ENCODE data around the gene TGM4.

TGM4 gene

GRCh38 chr3:44880284-44880683 is 5.9 kb downstream of the TGM4 start:
- DNase-seq (ENCODE audit: low read depth in 2 of 2), result no peak

DNA sequence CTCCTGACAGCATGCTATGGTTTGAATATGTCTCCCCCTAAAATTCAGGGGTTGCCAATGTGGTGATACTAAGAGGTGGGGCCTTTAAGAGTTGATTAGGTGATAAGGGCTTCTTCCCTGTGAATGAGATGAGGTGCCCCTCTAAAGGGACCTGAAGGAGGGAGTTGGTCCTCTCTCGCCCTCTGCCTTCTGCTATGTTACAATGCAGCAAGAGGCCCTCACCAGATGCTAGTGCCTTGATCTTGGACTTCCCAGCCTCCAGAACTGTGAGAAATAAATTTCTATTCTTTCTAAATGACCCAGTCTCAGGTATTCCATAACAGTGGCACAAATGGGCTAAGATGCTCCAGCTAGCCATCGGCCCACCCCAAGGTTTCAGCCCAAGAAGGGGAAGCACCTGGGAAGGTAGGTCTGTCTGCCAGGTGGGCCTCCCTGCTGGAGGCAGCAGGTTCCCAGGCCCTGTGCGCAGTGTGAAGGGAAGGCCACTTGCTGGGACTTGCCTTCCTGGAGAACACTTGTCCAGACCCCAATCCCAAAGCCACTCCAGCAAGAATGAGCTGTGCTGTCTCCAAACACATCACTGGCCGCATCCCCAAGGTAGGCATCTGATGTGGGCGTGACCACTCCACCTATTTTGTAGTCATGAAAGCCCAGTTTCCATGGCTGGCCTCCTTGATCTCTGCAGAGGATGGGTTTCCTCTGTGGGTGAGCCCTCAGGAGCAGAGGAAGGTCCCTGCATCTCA is 9.0 kb downstream of the TGM4 start:
- no peak for DNase-seq (ENCODE audit: low read depth in 2 of 2)

DNA sequence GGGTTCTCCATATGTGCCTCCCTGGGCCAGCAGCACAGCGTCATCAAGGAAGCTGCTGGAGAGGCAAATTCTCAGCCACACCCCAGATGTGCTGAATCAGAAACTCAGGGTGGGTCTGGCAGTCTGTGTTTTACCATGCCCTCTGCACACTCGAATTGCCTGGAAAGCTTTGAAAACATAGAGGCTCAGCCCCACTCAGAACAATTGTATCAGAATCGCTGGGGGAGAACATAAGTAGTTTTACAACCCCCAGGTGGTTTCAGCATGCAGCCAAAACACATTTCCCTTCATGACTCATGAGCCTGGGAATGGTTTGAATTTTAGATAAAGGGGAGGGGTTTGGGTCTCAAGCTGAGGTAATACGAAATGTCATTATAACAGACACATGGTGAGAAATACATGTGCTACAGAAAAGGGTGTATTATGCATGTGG is 9.6 kb downstream of the TGM4 start:
- no peak for DNase-seq (ENCODE audit: low read depth in 2 of 2)

- no peak for DNase-seq (ENCODE audit: low read depth in 2 of 2)
Measured at GRCh38 chr3:44885618-44886017, 11.2 kb downstream of the TGM4 start.

GRCh38 chr3:44886561-44886960 is 12.2 kb downstream of the TGM4 start:
- DNase-seq (ENCODE audit: low read depth in 2 of 2), result no peak

- no peak for DNase-seq (ENCODE audit: low read depth in 2 of 2)
Measured at GRCh38 chr3:44887101-44887500, 12.7 kb downstream of the TGM4 start.

DNA sequence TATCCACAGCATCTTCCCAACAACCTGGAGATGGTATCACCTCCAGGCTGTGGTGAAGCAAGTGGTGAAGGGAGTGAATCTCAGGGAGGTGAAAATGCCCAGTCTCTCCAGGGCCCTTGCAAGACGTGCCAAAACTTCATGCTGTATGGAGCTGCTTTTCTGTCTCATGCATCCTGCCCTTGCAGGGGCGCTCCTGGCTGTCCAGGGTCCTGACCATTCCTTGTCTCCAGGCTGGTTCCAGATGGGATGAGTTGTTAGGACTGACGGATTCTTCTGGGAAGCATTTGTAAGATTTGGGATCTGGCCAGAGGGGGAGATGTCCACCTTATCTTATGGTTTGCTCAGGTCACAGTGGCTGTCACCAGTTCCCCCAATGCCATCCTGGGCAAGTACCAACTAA is 15.8 kb downstream of the TGM4 start:
- no peak for DNase-seq (ENCODE audit: low read depth in 2 of 2)

DNA sequence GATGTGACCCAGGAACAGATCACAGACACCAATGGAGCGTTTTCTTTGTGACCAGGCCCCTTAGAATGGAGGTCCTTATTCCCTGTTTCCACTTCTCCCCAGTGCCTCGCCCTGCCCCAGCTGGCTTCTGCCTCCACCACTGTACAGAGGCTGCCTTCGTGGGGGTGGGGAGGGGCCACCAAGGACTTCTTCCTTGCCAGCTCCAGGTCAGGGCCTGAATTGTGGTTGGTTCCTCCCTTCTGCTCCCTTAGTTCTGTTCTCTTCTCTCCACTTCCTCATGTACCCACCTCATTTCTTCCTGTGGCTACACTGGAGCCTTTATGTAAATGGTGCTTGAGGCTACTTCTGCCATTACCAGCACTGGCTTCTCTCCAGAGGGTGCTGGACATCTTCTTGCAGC is 16.4 kb downstream of the TGM4 start:
- no peak for DNase-seq (ENCODE audit: low read depth in 2 of 2)

DNA sequence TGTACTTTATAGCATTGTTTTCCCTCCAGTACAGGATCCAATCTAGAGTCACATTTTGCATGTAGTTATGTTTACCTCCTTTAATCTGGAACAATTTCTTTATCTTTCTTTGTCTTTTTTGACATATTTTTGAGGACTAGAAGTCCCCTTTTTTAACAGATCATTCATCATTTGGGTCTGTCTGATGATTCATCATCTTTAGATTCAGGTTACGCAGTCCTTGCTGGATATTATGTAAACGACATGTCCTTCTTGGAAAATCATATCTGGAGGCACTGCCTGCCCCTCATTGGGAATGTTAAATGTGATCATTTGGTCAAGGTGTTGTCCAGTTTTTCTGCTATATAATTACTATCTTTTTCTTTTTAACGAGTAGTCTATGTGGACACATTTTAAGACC is 18.3 kb downstream of the TGM4 start:
- DNase-seq (ENCODE audit: low read depth in 2 of 2), result no peak

- no peak for DNase-seq (ENCODE audit: low read depth in 2 of 2)
Measured at GRCh38 chr3:44893097-44893496, 18.7 kb downstream of the TGM4 start.

GRCh38 chr3:44894485-44894884 is 20.1 kb downstream of the TGM4 start:
- DNase-seq (ENCODE audit: low read depth in 2 of 2), result no peak

DNA sequence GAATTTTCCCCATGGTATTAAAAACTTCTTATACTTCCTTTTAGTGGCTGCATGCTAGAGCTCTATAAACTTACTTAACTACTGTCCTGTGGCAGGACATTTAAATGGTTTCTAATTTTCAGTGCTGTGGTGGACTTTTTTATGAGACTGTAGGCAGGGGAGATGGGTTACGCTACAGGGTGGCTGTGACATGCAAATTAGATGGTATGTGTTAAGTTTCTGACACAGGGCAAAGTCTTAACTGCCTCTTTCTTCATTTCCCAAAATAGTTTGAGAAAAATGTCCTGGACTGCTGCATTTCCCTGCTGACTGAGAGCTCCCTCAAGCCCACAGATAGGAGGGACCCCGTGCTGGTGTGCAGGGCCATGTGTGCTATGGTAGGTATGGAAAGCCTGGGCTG is 22.0 kb downstream of the TGM4 start:
- no peak for DNase-seq (ENCODE audit: low read depth in 2 of 2)

GRCh38 chr3:44899683-44900367 is 25.4 kb downstream of the TGM4 start:
- DNase-seq (ENCODE audit: low read depth in 2 of 2), result no peak

DNA sequence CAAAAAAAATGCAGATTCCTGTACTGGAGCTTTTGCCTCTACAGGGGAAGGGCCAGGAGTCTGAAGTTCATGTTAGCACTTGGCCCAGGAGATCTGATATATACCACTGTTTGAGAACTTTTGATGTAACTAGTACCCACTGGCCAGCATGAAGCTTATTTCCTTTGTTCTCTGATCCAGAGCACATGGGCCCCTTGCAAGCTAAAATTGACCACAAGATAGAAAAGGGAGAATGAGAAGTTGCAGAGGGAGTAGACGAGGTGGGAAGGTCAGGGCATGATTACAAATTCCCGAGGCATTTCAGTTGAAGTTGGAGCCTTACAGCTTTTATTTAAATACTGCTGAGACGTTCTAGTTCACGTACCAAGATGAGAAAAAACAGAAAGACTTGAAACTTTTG is 28.2 kb downstream of the TGM4 start:
- DNase-seq (ENCODE audit: low read depth in 2 of 2), result no peak

DNA sequence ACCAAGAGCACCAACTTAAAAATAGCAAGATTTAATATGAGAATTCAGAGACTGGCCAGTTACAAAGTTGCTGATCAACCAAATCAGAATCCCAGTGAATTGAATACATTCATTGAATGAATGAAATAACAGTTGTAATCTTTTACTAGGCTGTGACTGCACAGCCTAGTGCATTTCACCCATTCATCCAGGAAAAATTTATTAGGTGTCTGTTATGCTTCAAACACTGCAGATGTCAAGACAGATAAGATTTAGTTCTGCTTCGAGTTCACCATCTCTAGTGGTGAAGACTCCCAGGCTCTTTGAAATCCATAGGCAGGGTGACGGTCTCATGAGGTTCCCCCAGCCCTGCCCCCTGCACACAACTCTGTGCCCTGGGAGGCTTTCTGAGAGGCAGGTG is 28.9 kb downstream of the TGM4 start:
- no peak for DNase-seq (ENCODE audit: low read depth in 2 of 2)

DNA sequence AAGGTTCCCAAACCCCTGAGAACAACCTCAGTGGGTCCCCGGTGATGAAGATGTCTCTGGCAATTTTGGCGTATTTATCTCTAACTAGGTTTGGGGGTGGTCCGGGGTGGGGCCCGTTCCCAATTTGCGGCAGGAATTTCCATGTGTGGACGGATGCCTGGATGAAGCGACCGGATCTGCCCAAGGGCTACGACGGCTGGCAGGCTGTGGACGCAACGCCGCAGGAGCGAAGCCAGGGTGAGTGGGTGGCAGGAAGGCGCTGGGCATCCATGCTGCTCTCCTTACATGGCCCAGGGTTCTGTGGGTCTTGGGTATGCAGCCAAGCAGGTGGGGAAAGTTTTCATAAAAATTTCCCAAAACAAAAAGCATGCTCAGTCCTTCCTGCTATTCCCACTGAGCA is 29.3 kb downstream of the TGM4 start:
- no peak for DNase-seq (ENCODE audit: low read depth in 2 of 2)

DNA sequence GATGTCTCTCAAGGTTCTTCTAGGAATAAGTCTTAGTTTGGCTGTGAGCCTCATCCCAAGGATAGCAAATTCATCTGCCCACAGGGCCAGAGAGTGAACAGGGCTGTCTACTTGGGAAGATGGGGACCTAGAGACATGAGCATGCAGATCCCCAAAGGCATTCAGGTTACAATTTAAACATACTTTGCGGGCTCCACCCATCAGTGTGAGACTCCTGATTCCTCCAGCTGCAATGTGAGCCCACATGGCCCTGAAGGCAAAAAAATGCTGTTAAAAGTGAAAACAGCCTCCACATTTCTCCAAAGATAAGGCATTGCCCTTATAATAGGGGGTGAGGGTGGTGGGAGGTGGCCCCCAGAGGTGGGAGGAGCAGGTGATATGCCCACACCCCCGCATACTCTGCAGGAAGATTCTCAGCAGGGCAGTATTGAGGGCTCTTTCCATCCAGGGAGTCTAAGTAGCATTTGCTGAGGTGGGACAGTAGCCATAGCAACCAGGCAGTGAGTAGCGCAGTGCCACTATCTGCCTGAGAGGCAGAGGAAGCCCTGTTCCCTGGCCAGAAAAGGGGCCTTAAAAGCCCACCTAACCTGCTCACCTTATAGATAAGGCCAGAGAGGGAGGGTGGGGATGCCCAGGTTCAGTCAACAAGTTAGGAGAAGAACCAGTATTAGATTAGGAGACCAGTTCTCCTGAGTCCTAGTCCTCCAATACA is 31.2 kb downstream of the TGM4 start:
- DNase-seq (ENCODE audit: low read depth in 2 of 2), result no peak

- DNase-seq (ENCODE audit: low read depth in 2 of 2), result no peak
Measured at GRCh38 chr3:44906997-44907396, 32.6 kb downstream of the TGM4 start.

DNA sequence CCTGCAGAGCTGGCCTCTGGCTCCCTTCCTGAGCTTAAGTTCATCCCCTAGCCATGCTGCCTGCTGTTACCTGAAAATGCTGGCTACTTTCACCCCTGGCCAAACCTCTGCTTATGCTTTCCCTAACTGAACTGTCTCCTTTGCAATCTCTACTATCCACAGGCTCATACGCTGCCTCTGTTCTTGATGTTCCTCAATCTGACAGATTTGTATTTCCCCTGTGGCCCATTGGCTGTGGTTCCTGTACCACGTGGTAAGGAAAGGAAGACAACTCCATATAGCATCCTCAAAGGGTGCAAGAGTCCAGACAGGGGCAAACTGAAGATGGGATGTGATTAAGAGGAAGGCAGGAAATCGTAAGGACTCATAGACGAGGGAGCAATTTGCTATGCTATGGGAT is 33.2 kb downstream of the TGM4 start:
- DNase-seq (ENCODE audit: low read depth in 2 of 2), result no peak

GRCh38 chr3:44909063-44909462 is 34.7 kb downstream of the TGM4 start:
- DNase-seq (ENCODE audit: low read depth in 2 of 2), result no peak

DNA sequence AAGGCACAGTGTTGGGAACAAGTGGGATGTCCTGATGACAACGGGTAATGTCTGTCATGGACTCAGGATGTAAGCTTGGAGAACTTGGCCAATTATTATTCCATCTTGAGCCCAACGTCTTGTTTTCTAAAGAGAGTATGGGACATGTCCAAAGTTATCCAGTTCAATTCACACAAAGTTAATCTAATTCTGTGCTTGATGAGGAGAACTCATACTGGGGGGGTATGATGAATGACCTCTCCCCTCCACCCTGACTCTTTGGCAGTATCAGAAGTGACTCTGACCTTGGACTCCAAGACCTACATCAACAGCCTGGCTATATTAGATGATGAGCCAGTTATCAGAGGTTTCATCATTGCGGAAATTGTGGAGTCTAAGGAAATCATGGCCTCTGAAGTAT is 36.3 kb downstream of the TGM4 start:
- DNase-seq (ENCODE audit: low read depth in 2 of 2), result no peak

- DNase-seq (ENCODE audit: low read depth in 2 of 2), result peak; percentile 18 to 44
Measured at GRCh38 chr3:44913868-44914468, 39.6 kb downstream of the TGM4 start.

- DNase-seq (ENCODE audit: low read depth in 2 of 2), result no peak
Measured at GRCh38 chr3:44914936-44915335, 40.5 kb downstream of the TGM4 start.

Data from stimulated activated CD4-positive, alpha-beta T cell treated with anti-CD3 and anti-CD28 coated beads, Interleukin-1b, Interleukin-23, amount 100 ng/mL, for 1 hour (primary cell).